OCI-LY7 (cell line): ENCODE measurements around the gene OTOP3. TPM values are rescaled to one million over a fixed set of nuclear protein-coding genes. Genes with fewer than 3 reads are reported as not detected.

Experiments
- BruUV-seq: library from RNA; stranded (reverse); fragments of 400-500 nt; replicated peaks from 2 replicates; lab custom pipeline; 2021; lab: Mats Ljungman, UMichigan
- CTCF ChIA-PET: fragments of 300-600 bp; sonication (Branson Sonifier 250); formaldehyde crosslinking; loops from one replicate; lab custom pipeline; 2022; ENCODE audit warnings: antibody characterized with exemption; ENCODE audit not compliant: unreplicated experiment; lab: Charles Lee
- POLR2A ChIA-PET: fragments of 300-600 bp; sonication (Branson Sonifier 250); formaldehyde crosslinking; loops from one replicate; lab custom pipeline; 2022; ENCODE audit warnings: antibody characterized with exemption; lab: Charles Lee
- DNase-seq: peaks from one replicate; pipeline ENCODE4 v3.0.0-alpha.2; 2015; ENCODE audit warnings: low spot score
- H2AFZ ChIP-seq: fragments of 200-600 bp; sonication (generic), shearing (Covaris generic); 2 replicates; pipeline ENCODE4 v1.6.1; 2014; ENCODE audit warnings: mild to moderate bottlenecking, antibody characterized with exemption, low read length, moderate library complexity
- H3K27ac ChIP-seq: fragments of 200-600 bp; sonication (generic); 2 replicates; pipeline ENCODE4 v1.5.1; 2014; ENCODE audit warnings: mixed run types, low read depth, mild to moderate bottlenecking, moderate library complexity, low read length, inconsistent platforms; ENCODE audit not compliant: poor library complexity, severe bottlenecking
- H3K36me3 ChIP-seq: fragments of 200-600 bp; sonication (generic); 2 replicates; pipeline ENCODE4 v1.6.1; 2014; ENCODE audit warnings: mild to moderate bottlenecking, antibody characterized with exemption, low read length, moderate library complexity, mixed read lengths; ENCODE audit not compliant: insufficient read depth
- H3K4me1 ChIP-seq: fragments of 200-600 bp; sonication (generic); 2 replicates; pipeline ENCODE4 v1.5.1; 2014; ENCODE audit warnings: mild to moderate bottlenecking, low read length; ENCODE audit not compliant: insufficient read depth, poor library complexity, severe bottlenecking
- H3K4me2 ChIP-seq: fragments of 200-600 bp; sonication (generic); 2 replicates; pipeline ENCODE4 v1.6.1; 2014; ENCODE audit warnings: mild to moderate bottlenecking, low read length
- H3K4me3 ChIP-seq: fragments of 200-600 bp; sonication (generic); 2 replicates; pipeline ENCODE4 v1.5.1; 2014; ENCODE audit warnings: mild to moderate bottlenecking, low read depth, low read length; ENCODE audit not compliant: poor library complexity, severe bottlenecking
- H3K79me2 ChIP-seq: fragments of 200-600 bp; sonication (generic); 2 replicates; pipeline ENCODE4 v1.6.1; 2016; ENCODE audit warnings: low read depth, mild to moderate bottlenecking, low read length, moderate library complexity, mixed read lengths; ENCODE audit not compliant: insufficient read depth
- H3K9me2 ChIP-seq: fragments of 200-600 bp; sonication (generic); 2 replicates; pipeline ENCODE4 v1.6.1; 2016; ENCODE audit warnings: mild to moderate bottlenecking, low read length, mixed read lengths; ENCODE audit not compliant: insufficient read depth
- H3K9me3 ChIP-seq: fragments of 200-600 bp; sonication (generic); 2 replicates; pipeline ENCODE4 v1.6.1; 2014; ENCODE audit warnings: mild to moderate bottlenecking, mixed run types, low read length, mixed read lengths
- H4K20me1 ChIP-seq: fragments of 200-600 bp; sonication (generic); 2 replicates; pipeline ENCODE4 v1.6.1; 2014; ENCODE audit warnings: mild to moderate bottlenecking, antibody characterized with exemption, low read length, moderate library complexity, mixed read lengths; ENCODE audit not compliant: insufficient read depth
- CTCF ChIP-seq: fragments of 200-600 bp; sonication (generic); conservative IDR thresholded peaks from 2 replicates; pipeline ENCODE4 v1.5.1; 2014; ENCODE audit warnings: mild to moderate bottlenecking, antibody characterized with exemption, low read length, moderate library complexity, mixed read lengths
- EZH2phosphoT487 ChIP-seq: fragments of 200-600 bp; sonication (generic); IDR thresholded peaks from 2 replicates; pipeline ENCODE4 v1.6.1; 2018; ENCODE audit warnings: low read depth, borderline replicate concordance, mild to moderate bottlenecking, mixed run types, antibody characterized with exemption, low read length, moderate library complexity, mixed read lengths
- intact Hi-C: fragments of 100-400 bp; cut with micrococcal nuclease; formaldehyde crosslinking; loops from one replicate; pipeline ENCODE4 v1.10.0; 2022; ENCODE audit not compliant: unreplicated experiment
- total RNA-seq, 2 experiments: library from RNA; depleted of rRNA in 1 of 2; stranded (reverse); fragments of >200 nt in 1 of 2; shearing (Covaris generic) in 1 of 2; gene quantifications; 2 replicates each; pipeline ENCODE4 v1.2.3, GENCODE V29; 2014 to 2022

The OTOP3 gene
- total RNA-seq, 2 experiments from 2014 or later: not detected

GRCh38 chr17:74972107-74972972 is 36.6 kb downstream of the OTOP3 start, which contains the start of gene HID1:
HID1 (minus strand) TSS chr17:74972759; CDS start chr17:74972656, 103 bp downstream.
- Histone ChIP-seq H4K20me1 (no peaks in the 10 kb centered on the region), H3K4me2 (peak within 1 kb of the TSS; percentile 71), H2AFZ (no peak within 1 kb of the TSS), H3K4me1 (peaks cover 10% of the 10 kb centered on the region), H3K9me3 (no peaks in the 10 kb centered on the region), H3K36me3 (no peaks in the 10 kb centered on the region), H3K4me3 (peak within 1 kb of the TSS; percentile 62), H3K27ac (no peak within 1 kb of the TSS), H3K79me2 (no peaks in the 10 kb centered on the region), H3K9me2 (no peaks in the 10 kb centered on the region)
- ChIA-PET POLR2A (interaction anchor here (1.2 to 2.2 kb wide), 3 partner anchors 11 to 40 kb away, joined by 4 to 9 read pairs (median 5); partner anchors contain the start of gene MRPL58), CTCF (interaction anchor here (0.7 to 1.8 kb wide), 3 partner anchors 9 to 11 kb away, joined by 3 to 9 read pairs (median 4); no protein-coding TSS in a partner anchor)
- intact Hi-C loops: no loop called here
- no peak for TF ChIP-seq EZH2phosphoT487
- no peak for TF ChIP-seq CTCF
- DNase-seq: peak; percentile 72
- no TSS peak for BruUV-seq

DNA sequence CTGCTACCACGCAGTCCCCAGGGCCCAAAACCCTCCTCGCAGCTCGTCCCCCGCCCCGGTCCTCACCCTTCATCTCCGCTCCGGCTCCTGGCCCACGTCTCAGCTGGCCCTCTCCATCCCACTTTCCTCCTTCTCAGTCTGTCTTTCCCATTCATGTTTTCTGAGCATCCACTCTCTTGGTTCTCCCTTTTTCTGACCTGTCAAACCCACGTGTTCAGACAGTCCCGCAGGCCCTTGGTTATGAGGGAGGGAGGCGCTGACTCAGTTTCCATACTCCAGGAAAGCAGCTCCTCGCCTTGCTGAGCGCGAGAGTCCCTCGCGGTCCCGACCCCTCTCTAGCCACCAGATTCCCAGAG is 37.3 kb downstream of the OTOP3 start:
- no peak overlapping the region for H3K27ac ChIP-seq
- no peaks in the 10 kb centered on the region for H3K9me3 ChIP-seq
- H3K36me3 ChIP-seq: no peaks in the 10 kb centered on the region
- H3K4me3 ChIP-seq: peak overlapping the region; percentile 62
- H2AFZ ChIP-seq: no peak overlapping the region
- intact Hi-C loops: no loop called here
- CTCF ChIA-PET: interaction anchor here (0.7 to 1.8 kb wide), 3 partner anchors 9 to 12 kb away, joined by 3 to 9 read pairs (median 4); no protein-coding TSS in a partner anchor
- TF ChIP-seq EZH2phosphoT487: no peak
- TF ChIP-seq CTCF: no peak
- POLR2A ChIA-PET: interaction anchor here (0.6 to 2.2 kb wide), 5 partner anchors 9 to 150 kb away, joined by 3 to 9 read pairs (median 6); partner anchors contain the start of gene MRPL58
- H4K20me1 ChIP-seq: no peaks in the 10 kb centered on the region
- H3K79me2 ChIP-seq: no peaks in the 10 kb centered on the region
- no peak for DNase-seq
- H3K4me2 ChIP-seq: peak overlapping the region; percentile 71
- BruUV-seq: no TSS peak
- peaks cover 10% of the 10 kb centered on the region for H3K4me1 ChIP-seq
- H3K9me2 ChIP-seq: no peaks in the 10 kb centered on the region
